CD4-positive, alpha-beta memory T cell (primary cell): ENCODE measurements around the gene APAF1. TPM values are rescaled to one million over a fixed set of nuclear protein-coding genes. Genes with fewer than 3 reads are reported as not detected.

Experiments used
- polyA plus RNA-seq, 2 donors: library from polyadenylated mRNA; unstranded; fragments of 300-500 nt; fragmentation: Illumina TruSeq; gene quantifications; one replicate each; pipeline ENCODE4 v1.2.3, GENCODE V29; 2021
- total RNA-seq, 2 experiments: library from RNA; stranded (reverse); gene quantifications; one replicate each; pipeline ENCODE4 v1.2.3, GENCODE V29; 2021

The APAF1 gene
- total and polyA plus RNA-seq, 4 experiments from 2014 or later = 5.3 to 32.2 (median 20.1) TPM

Other genes with a start within 250 kb of the APAF1 start
- 100 to 1,000 TPM; 144 to 160 TPM for gene TMPO, start 129.7 kb upstream of the APAF1 start, total RNA-seq
- 10 to 100 TPM; 21.7 to 52.1 TPM for gene TMPO, start 129.7 kb upstream of the APAF1 start, polyA plus RNA-seq
- gene SLC25A3, start 51.6 kb upstream of the APAF1 start, total RNA-seq = 100 to 1,000 TPM; 213 to 227 TPM
- 100 to 1,000 TPM; 297 to 304 TPM for gene SLC25A3, start 51.6 kb upstream of the APAF1 start, polyA plus RNA-seq
- gene IKBIP, start 502 bp upstream of the APAF1 start, total RNA-seq = 1 to 10 TPM; 7.7 to 8.2 TPM
- gene IKBIP, start 502 bp upstream of the APAF1 start, polyA plus RNA-seq = 1 to 10 TPM; 6.5 to 7.4 TPM